ENCODE results near the gene ZBTB16. TPM values are rescaled to one million over a fixed set of nuclear protein-coding genes. Genes with fewer than 3 reads are reported as not detected.

ZBTB16 gene
- total and polyA plus RNA-seq, 10 donors: 1.5 to 85.6 (median 42.1) TPM

GRCh38 chr11:114016986-114017385 lies 42.5 kb upstream of the ZBTB16 start:
- no peak for DNase-seq
- H3K27ac ChIP-seq: no peak overlapping the region
- H3K27me3 ChIP-seq (replicated peaks in 1 of 7): peaks cover 0 to 6% (median 0%) of the 10 kb centered on the region in 7 donors
- H3K4me3 ChIP-seq: no peak overlapping the region
- TF ChIP-seq POLR2A (IDR thresholded peaks at IDR 0.05) (no peak), CTCF (IDR thresholded peaks at IDR 0.05 in 8 of 11, conservative IDR thresholded peaks at IDR 0.05 in 3 of 11) (no peak), POLR2AphosphoS5 (IDR thresholded peaks at IDR 0.05) (no peak)
- WGBS, 5 donors: 89 to 98% (median 93%) methylated on average over 2 of the region's 2 CpGs
- H3K36me3 ChIP-seq: no peaks in the 10 kb centered on the region
- H3K4me1 ChIP-seq: no peaks in the 10 kb centered on the region
- H3K9me3 ChIP-seq: no peaks in the 10 kb centered on the region
- intact Hi-C loops (cut with DNase I; ENCODE audit: low total_unique reads): no loop called here

DNA sequence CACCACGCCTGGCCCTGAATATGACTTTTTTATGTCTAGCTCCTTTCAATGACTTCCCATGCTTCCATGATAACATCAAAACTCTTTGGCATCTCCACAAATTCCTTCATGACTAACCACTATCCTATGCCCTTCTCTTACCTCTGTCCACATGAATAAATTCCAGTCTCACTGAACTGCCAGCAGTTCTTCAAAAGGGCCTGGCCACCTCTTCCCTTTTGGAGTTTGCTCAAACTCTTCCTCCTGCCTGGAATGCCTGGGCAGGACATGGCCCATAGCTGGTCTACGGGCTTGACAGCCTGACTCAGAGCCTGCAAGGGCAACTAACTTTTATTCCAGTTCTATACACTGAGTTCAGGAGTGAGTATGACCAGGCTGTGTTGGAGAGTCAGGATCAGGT lies 41.8 kb upstream of the ZBTB16 start:
- Histone ChIP-seq H3K27me3 (replicated peaks in 1 of 7) (peaks cover 0 to 4% (median 0%) of the 10 kb centered on the region in 7 donors), H3K27ac (no peak overlapping the region), H3K4me1 (no peaks in the 10 kb centered on the region), H3K9me3 (no peaks in the 10 kb centered on the region), H3K36me3 (no peaks in the 10 kb centered on the region), H3K4me3 (no peak overlapping the region)
- no peak for TF ChIP-seq POLR2A (IDR thresholded peaks at IDR 0.05)
- TF ChIP-seq CTCF (IDR thresholded peaks at IDR 0.05 in 8 of 11, conservative IDR thresholded peaks at IDR 0.05 in 3 of 11): no peak
- no peak for TF ChIP-seq POLR2AphosphoS5 (IDR thresholded peaks at IDR 0.05)
- DNase-seq: no peak
- intact Hi-C loops (cut with DNase I; ENCODE audit: low total_unique reads): no loop called here
- 41 to 65% (median 50%) methylated on average over 2 of the region's 2 CpGs for WGBS, 5 donors

DNA sequence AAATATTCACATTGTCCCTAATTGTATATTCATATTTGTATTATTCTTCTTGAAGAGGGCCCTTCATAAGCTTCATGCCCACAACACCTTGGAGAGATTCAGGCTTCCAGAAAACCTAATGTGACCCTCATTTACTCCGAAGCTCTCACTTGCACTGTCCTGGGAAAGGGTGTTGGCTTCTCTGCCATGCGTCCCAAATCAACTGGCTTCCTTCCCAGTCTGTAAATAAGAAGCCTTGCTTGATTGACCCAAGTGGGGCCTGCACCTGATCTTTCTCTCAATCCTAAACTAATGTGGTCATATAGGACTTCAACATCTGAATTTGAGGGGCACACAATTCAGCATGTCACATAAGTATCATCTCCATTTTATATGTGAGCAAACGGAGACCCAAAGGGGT lies 40.5 kb upstream of the ZBTB16 start:
- Histone ChIP-seq H3K27me3 (replicated peaks in 1 of 7) (no peaks in the 10 kb centered on the region), H3K9me3 (no peaks in the 10 kb centered on the region), H3K4me1 (no peaks in the 10 kb centered on the region), H3K4me3 (no peak overlapping the region), H3K36me3 (no peaks in the 10 kb centered on the region), H3K27ac (no peak overlapping the region)
- intact Hi-C loops (cut with DNase I; ENCODE audit: low total_unique reads): no loop called here
- WGBS, 5 donors: 80 to 97% (median 91%) methylated on average over 3 of the region's 3 CpGs
- TF ChIP-seq POLR2A (IDR thresholded peaks at IDR 0.05) (no peak), CTCF (IDR thresholded peaks at IDR 0.05 in 8 of 11, conservative IDR thresholded peaks at IDR 0.05 in 3 of 11) (no peak), POLR2AphosphoS5 (IDR thresholded peaks at IDR 0.05) (no peak)
- no peak for DNase-seq

DNA sequence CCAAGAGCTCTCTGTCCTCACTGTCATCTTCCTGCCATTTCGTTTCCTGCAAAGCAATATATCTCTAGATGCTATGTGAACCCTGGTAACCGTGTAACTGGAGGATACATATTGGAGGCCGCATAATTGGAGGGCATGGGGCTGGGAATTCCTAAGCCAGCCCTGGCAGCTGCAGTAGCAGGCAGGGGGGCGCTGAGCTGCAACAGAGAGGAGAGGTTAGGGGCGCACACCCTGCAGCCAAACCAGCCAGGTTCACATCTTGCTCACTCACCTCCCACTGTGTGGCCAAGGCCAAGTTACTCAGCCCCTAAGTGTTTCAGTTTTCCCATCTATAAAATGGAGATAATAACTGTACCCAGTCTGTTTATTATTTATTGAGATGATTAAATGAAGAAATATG lies 39.9 kb upstream of the ZBTB16 start:
- intact Hi-C loops (cut with DNase I; ENCODE audit: low total_unique reads): no loop called here
- 78 to 88% (median 85%) methylated on average over 5 of the region's 5 CpGs for WGBS, 5 donors
- no peak for DNase-seq
- no peaks in the 10 kb centered on the region for H3K9me3 ChIP-seq
- TF ChIP-seq POLR2AphosphoS5 (IDR thresholded peaks at IDR 0.05) (no peak), POLR2A (IDR thresholded peaks at IDR 0.05) (no peak), CTCF (IDR thresholded peaks at IDR 0.05 in 8 of 11, conservative IDR thresholded peaks at IDR 0.05 in 3 of 11) (no peak)
- no peak overlapping the region for H3K4me3 ChIP-seq
- no peak overlapping the region for H3K27ac ChIP-seq
- H3K4me1 ChIP-seq: no peaks in the 10 kb centered on the region
- no peaks in the 10 kb centered on the region for H3K27me3 ChIP-seq (replicated peaks in 1 of 7)
- H3K36me3 ChIP-seq: no peaks in the 10 kb centered on the region

Measured in spleen (tissue), 11 donors.